EH (cell line): ENCODE measurements around the gene MNAT1.
"Not testable (repeated sequence)": the region's sequence is repeated elsewhere in the genome, so short reads cannot be mapped to it uniquely, and the experiment has no call there.

Source experiments
- DNase-seq: peaks from one replicate; pipeline ENCODE4 v3.0.0-alpha.2; 2015; ENCODE audit warnings: low read depth

Gene MNAT1

DNA sequence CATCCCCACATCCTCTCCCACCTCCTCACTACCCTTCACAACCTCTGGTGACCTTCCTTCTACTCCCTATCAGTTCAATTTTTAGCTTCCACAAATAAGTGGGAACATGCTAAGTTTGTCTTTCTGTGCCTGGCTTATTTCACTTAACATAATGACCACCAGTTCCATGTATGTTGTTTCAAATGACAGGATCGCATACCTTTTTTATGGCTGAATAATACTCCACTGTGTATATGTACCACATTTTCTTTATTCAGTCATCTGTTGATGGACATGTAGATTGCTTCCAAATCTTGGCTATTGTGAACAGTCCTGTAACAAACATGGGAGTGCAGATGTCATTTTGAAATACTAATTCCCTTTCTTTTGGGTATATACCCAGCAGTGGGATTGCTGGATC, 147.7 kb downstream of the MNAT1 start:
- DNase-seq: no peak

- DNase-seq: no peak
These were observed 149.6 kb downstream of the MNAT1 start for GRCh38 chr14:60884134-60884533.

GRCh38 chr14:60890636-60891035, 156.1 kb downstream of the MNAT1 start:
- not testable (repeated sequence) for DNase-seq

GRCh38 chr14:60893911-60894310, 159.3 kb downstream of the MNAT1 start:
- DNase-seq: no peak

GRCh38 chr14:60904381-60904780, 169.8 kb downstream of the MNAT1 start:
- DNase-seq: no peak

DNA sequence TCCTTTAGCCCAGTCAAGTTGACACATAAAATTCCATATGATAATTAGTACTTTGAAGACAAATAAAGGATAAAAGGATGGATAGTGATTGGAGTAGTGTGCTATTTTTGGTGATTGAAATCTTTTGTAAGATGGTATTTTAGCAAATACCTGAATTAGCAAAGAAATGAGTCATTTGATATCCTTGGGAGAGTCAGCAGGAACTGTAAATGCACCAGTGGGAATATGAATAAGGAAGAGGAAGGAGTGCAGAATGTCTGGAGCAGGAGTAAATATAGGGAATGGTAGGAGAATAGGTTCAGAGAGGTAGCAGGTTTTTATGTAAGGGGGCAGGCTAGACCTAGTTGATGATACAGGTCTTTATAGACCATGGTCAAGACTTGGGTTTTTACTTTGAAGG, 171.4 kb downstream of the MNAT1 start:
- peak; percentile 28 for DNase-seq

- DNase-seq: peak; percentile 14
These were observed 181.2 kb downstream of the MNAT1 start for GRCh38 chr14:60915781-60916180.

- DNase-seq: peak; percentile 25
These were observed 187.5 kb downstream of the MNAT1 start for GRCh38 chr14:60922050-60922449.

GRCh38 chr14:60925286-60925685, 190.7 kb downstream of the MNAT1 start:
- no peak for DNase-seq

- no peak for DNase-seq
These were observed 191.4 kb downstream of the MNAT1 start for GRCh38 chr14:60926002-60926401.

DNA sequence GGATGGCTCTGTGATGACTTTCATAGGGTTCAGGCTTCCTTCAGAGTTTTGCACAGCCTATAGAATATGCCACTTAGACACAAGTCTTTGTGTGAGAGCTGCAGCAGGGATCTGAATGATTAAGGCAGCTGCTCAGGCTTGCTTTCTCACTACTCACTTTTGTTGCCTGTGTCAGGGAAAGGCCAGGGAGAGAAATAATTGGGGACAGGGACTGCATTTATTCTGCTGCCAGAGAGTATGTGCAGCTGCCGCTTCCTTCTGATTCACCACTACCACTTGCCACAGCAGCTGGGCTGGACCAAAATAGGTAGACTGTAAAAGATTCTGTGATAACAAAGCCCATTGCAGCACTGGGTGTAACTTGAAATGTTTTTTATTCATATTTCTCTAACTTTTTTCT, 196.7 kb downstream of the MNAT1 start:
- peak; percentile 3 for DNase-seq

- no peak for DNase-seq
These were observed 199.5 kb downstream of the MNAT1 start for GRCh38 chr14:60933920-60934655.

- no peak for DNase-seq
These were observed 200.8 kb downstream of the MNAT1 start for GRCh38 chr14:60935319-60935718.

GRCh38 chr14:60943637-60944032, 209.1 kb downstream of the MNAT1 start:
- no peak for DNase-seq

DNA sequence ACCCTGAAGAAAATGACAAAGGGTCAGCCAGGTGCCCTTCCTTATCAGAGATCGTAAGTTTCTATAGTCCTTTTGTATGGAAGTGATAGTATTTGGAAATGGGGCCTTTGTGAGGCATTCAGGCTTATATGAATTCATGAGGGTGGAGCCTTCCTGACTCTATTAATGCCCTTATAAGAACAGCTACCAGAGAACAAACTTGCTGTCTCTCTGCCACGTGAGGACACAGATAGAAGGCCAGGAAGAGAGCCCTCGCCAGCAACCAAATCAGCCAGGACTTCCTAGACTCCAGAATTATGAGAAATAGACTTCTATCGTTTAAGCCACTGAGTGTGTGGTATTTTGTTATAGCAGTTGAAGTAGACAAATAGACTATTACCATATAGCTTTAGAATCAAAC, 209.6 kb downstream of the MNAT1 start:
- no peak for DNase-seq

- no peak for DNase-seq
These were observed 211.4 kb downstream of the MNAT1 start for GRCh38 chr14:60945984-60946383.

DNA sequence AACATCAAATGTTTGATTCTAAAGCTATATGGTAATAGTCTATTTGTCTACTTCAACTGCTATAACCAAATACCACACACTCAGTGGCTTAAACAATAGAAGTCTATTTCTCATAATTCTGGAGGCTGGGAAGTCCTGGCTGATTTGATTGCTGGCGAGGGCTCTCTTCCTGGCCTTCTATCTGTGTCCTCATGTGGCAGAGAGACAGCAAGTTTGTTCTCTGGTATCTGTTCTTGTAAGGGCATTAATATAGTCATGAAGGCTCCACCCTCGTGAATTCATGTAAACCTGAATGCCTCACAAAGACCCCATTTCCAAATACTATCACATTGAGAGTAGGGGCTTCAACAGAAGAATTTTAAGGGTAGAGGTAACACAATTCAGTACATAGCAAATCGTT, 212.2 kb downstream of the MNAT1 start:
- no peak for DNase-seq

DNA sequence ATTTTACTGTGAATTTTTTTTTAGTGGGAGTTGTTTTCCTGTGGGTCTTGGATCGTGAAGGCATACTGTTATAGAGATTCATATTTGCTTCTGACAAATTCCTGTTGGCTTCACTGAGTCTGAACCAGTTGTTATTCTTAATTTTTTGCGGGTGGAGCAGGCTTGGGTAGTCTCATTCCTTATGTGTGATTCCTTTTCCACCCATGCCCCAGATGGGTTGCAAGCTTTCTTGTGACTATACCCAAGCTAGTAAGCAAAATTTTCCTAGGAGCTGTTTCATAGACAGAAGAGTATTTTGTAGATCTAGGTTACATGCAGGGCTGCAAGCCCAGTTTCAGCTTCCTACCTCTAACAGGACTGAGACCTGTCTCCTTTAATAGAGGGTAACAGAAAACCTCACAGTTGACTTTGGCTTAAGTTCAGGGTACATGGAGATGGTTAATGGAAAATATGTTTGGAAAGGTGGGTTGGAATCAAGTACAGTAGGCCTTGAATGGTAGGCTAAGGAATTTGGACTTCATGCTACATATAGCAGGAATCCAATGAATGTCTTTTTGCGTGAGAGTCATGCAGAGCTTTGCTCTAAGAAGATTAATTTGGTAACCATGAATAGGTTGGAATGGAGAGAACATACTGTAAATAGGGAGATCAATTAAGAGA, 217.3 kb downstream of the MNAT1 start:
- DNase-seq: peak; percentile 21

DNA sequence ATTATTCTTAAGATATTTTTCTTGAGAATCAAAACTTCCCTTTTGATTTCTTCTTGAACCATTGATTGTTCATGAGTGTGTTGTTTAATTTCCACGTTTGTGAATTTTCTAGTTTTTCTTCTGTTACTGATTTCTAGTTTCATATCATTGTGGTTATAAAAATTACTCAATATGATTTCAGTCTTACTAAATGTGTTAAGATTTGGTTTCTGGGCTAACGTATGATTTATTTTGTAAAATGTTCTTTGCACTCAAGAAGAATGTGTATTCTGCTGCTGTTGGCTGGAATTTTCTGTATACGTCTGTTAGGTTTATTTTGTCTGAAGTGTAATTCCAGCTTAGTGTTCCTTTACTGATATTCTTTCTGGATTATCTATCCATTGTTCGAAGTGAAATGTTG, 221.6 kb downstream of the MNAT1 start:
- no peak for DNase-seq

DNA sequence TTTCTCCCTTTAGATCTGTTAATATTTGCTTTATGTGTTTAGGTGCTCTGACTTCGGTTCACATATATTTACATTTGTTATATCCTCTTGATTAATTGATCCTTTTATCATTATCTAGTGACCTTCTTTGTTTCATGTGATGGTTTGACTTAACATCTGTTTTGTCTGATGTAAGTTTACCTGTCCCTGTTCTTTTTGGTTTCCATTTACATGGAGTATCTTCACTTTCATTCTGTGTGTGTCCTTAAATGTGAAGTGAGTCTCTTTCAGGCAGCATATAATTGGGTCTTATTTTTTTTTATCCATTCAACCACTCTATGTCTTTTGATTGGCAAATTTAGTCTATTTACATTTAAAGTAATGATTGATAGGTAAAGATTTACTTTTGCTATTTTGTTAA, 222.1 kb downstream of the MNAT1 start:
- no peak for DNase-seq

GRCh38 chr14:60958146-60958545, 223.6 kb downstream of the MNAT1 start:
- DNase-seq: no peak

DNA sequence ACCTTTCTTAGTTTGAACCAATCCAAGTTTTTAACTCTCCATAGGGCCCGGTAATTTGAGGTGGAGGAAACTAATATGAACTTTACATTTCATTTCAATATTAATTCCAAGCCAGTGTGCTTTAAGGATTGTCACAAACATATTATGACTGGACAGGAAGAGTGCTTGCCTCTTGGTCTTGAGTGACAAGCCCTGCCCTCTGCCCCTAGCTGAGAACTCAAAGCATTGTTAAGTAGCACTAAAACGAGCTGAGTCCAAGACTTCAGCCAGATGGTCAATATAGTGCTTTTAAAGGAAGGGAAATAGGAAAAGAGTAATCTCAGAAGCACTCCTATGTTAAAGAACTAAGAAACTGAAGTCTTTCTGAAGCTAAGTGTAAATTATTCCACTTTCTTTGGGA, 229.2 kb downstream of the MNAT1 start:
- DNase-seq: no peak

GRCh38 chr14:60964904-60965303, 230.3 kb downstream of the MNAT1 start:
- peak; percentile 36 for DNase-seq

DNA sequence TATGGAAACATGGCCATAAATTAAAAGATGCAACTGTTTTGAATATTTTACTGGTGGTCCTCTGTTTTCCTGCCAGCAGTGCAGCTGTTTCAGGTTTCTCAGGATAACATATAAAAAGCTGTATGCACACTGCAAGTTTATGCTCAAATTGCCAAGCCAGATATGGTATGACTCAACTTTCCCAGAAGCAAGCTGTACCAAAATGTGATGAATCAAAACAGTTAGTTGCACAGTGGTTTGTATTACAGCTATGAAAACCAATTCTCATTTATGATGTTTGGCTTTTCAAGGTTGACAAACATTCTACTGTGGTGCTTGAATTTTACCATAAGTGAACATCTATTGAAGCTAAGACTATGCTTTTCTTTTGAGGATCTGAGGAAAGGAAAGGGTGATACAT, 230.8 kb downstream of the MNAT1 start:
- peak; percentile 67 for DNase-seq
